Brain microvascular endothelial cell (primary cell): Measurements from ENCODE around the gene GJD3.

Experiments
- DNase-seq: peaks from one replicate; pipeline ENCODE4 v3.0.0-alpha.2; 2020
- H3K27ac ChIP-seq: fragments of 250-450 bp; sonication (Bioruptor Pico); 2 replicates; pipeline ENCODE4 v1.5.1; 2020; ENCODE audit warnings: mild to moderate bottlenecking, moderate library complexity
- H3K27me3 ChIP-seq: fragments of 250-450 bp; sonication (Bioruptor Pico); replicated peaks from 2 replicates; pipeline ENCODE4 v1.5.1; 2020; ENCODE audit warnings: mild to moderate bottlenecking
- H3K36me3 ChIP-seq: fragments of 250-450 bp; sonication (Bioruptor Pico); replicated peaks from 2 replicates; pipeline ENCODE4 v1.5.1; 2020; ENCODE audit warnings: mild to moderate bottlenecking
- H3K4me3 ChIP-seq: 2 replicates; pipeline ENCODE4 v1.5.1; 2011; ENCODE audit warnings: low read depth, mild to moderate bottlenecking, control low read depth, low read length, moderate library complexity
- in situ Hi-C: cut with HindIII; loops from 2 replicates; pipeline ENCODE4 v1.10.0; 2017; ENCODE audit warnings: low sequenced_read_pairs, low pct_ligation_motif_present
- TF ChIP-seq, protein P1 (sequence below): IDR thresholded peaks from 2 replicates; pipeline ENCODE4 v1.5.1; 2011; ENCODE audit warnings: low read depth, mild to moderate bottlenecking, moderate library complexity, low read length, control low read depth, inconsistent platforms; ENCODE audit errors: missing control alignments

GJD3 gene

DNA sequence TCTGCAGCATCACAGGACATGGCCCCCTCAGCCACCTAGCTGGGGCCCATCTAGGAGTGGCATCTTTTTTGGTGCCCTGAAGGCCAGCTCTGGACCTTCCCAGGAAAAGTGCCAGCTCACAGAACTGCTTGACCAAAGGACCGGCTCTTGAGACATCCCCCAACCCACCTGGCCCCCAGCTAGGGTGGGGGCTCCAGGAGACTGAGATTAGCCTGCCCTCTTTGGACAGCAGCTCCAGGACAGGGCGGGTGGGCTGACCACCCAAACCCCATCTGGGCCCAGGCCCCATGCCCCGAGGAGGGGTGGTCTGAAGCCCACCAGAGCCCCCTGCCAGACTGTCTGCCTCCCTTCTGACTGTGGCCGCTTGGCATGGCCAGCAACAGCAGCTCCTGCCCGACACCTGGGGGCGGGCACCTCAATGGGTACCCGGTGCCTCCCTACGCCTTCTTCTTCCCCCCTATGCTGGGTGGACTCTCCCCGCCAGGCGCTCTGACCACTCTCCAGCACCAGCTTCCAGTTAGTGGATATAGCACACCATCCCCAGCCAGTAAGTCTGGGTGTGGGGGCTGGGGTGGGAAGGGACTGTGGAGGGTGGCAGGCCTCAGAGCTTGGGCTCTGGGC, 33.6 kb downstream of the GJD3 start:
- TF ChIP-seq, protein P1, sequence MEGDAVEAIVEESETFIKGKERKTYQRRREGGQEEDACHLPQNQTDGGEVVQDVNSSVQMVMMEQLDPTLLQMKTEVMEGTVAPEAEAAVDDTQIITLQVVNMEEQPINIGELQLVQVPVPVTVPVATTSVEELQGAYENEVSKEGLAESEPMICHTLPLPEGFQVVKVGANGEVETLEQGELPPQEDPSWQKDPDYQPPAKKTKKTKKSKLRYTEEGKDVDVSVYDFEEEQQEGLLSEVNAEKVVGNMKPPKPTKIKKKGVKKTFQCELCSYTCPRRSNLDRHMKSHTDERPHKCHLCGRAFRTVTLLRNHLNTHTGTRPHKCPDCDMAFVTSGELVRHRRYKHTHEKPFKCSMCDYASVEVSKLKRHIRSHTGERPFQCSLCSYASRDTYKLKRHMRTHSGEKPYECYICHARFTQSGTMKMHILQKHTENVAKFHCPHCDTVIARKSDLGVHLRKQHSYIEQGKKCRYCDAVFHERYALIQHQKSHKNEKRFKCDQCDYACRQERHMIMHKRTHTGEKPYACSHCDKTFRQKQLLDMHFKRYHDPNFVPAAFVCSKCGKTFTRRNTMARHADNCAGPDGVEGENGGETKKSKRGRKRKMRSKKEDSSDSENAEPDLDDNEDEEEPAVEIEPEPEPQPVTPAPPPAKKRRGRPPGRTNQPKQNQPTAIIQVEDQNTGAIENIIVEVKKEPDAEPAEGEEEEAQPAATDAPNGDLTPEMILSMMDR, result no peak
- H3K27me3 ChIP-seq, result no peaks in the 10 kb centered on the region
- no peak overlapping the region for H3K4me3 ChIP-seq
- H3K27ac ChIP-seq, result no peak overlapping the region
- DNase-seq, result no peak
- H3K36me3 ChIP-seq, result peaks cover 3% of the 10 kb centered on the region
- in situ Hi-C loops, result no loop called here

DNA sequence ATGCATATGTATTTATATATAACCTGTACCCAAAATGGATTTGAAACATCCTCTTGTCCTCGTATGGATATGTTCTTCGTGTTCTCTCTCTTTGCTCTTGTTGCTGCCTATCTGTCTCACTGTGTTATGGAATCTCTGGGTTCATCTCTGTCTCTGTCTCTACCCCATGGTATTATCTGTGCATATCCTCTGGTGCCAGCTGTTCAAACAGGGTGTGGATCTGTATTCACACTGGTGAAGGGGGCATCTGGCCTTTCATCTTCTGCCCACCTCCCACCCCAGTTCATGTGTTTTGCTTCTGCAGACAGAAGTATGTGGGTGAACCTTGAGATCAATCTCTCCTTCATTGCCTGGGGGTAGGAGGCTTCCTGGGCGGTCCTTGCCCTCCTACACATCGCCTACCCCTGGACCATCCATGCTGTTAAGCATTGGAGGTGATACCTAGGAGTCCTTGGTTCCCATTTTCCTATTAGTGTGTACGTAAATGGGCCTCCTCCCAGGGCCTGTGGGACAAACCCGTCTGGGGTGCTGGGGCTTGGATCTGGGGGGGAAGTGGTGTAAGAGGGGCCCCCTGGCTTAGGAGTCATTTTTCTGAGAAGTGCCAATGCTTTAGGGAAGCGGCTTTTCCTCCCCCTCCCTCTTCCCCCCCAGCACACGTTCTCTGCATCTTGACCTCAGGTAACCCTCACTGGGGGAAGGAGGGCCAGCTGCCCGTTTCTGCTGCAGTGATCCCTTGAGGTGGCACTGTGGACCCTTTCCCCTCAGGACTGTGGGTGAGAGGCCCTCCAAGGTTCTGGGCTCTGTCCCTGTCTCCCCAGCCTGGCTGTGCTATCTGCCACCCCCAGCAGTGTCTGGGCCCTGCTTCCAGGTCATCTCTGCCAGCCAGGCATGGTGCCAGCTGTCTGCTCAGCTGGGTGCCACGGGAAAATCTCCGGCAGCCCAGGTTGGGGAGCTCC, 34.4 kb downstream of the GJD3 start:
- H3K27ac ChIP-seq, result no peak overlapping the region
- H3K36me3 ChIP-seq, result peaks cover 3% of the 10 kb centered on the region
- TF ChIP-seq, protein P1, result no peak
- H3K27me3 ChIP-seq, result no peaks in the 10 kb centered on the region
- DNase-seq, result no peak
- no peak overlapping the region for H3K4me3 ChIP-seq
- in situ Hi-C loops, result no loop called here

DNA sequence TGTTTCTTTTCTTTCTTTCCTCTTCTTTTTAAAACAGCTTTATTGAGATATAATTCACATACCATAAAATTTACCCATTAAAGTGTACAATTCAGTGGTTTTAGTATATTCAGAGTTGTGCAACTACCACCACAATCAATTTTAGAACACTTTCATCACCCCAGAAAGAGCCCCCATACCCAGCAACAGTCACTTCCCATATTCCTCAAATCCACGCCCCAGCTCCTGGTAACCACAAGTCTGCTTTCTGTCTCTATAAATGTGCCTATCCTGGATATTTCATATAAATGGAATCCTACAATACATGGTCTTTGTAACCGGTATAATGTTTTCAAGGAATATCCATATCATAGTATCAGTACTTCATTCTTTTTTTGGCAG, 36.2 kb downstream of the GJD3 start:
- H3K4me3 ChIP-seq, result no peak overlapping the region
- peaks cover 3% of the 10 kb centered on the region for H3K36me3 ChIP-seq
- no peaks in the 10 kb centered on the region for H3K27me3 ChIP-seq
- H3K27ac ChIP-seq, result no peak overlapping the region
- in situ Hi-C loops, result no loop called here
- TF ChIP-seq, protein P1, result no peak
- DNase-seq, result no peak

DNA sequence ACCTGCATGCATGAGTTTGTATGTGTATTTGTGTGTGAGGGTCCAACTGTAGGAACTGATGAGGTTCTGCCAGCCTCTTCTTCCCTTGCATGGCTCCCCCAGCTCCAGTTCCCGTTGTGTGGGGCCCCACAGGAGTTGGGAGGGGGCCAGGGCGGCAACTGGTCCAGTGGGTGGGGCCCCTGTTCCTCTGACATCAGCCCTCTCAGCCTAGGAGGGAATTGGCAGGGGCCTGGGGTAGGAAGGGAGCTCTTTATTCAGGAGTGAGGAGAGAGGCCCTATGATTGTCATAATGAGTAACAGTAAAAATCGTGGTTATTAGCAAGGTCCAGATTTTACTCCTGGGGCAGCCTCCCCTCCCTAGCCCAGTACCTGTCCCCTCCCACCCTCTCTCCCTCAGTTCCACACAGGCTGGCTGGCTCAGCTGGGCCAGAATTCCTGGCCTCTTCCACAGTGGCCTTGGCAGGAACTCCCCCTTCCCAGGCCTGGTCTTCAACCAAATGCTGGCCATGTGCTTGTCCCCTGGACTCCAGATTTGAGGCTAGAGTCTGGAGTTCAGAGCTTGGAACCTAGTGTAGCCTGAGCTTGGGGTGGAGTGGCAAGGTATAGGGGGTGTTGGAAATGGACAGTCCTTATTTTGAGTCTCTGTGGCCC, 36.7 kb downstream of the GJD3 start:
- in situ Hi-C loops, result no loop called here
- no peak for DNase-seq
- H3K27ac ChIP-seq, result no peak overlapping the region
- TF ChIP-seq, protein P1, result no peak
- H3K27me3 ChIP-seq, result no peaks in the 10 kb centered on the region
- H3K36me3 ChIP-seq, result peaks cover 3% of the 10 kb centered on the region
- no peak overlapping the region for H3K4me3 ChIP-seq

- Histone ChIP-seq H3K4me3 (no peak overlapping the region), H3K36me3 (peaks cover 3% of the 10 kb centered on the region), H3K27me3 (no peaks in the 10 kb centered on the region), H3K27ac (no peak overlapping the region)
- TF ChIP-seq, protein P1, result no peak
- in situ Hi-C loops, result no loop called here
- no peak for DNase-seq
These were observed 37.2 kb downstream of the GJD3 start for GRCh38 chr17:40327244-40327729.
